Measurements from ENCODE around the gene EWSR1.

The EWSR1 gene

DNA sequence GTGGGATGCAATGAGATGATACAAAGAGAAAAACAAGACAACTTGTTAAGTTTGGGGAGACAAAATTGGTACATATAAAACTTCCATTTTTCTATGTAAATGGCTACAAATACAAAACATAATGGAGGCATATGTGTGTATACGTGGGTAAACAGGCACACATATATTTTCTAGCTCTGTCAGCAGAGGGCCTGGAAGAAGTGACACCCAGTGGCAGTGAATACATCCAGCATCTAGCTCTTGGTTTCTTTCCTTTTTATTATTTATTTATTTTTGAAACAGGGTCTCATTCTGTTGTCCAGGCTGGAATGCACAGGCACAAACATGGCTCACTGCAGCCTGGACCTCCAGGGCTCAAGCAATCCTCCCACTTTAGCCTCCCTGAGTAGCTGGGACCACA lies 52.5 kb downstream of the EWSR1 start:
- no peak for DNase-seq

DNA sequence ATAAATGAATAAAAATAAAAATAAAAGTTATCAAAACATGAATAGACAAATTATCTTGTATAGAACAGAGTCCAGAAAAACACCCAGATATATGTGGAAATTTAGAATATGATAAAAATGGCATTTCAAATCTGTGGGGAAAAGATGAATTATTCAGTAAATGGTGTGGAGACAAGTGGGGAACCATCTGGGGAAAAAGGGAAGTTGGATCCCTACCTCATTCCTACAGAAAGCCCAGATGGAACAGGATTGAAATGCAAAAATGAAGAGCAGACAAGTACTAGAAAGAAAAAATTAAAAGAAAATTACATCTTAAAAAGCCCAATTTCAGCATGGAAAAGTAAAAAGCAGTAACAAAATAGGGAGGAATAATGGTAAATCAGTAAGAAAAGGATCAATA lies 55.6 kb downstream of the EWSR1 start:
- no peak for DNase-seq

DNA sequence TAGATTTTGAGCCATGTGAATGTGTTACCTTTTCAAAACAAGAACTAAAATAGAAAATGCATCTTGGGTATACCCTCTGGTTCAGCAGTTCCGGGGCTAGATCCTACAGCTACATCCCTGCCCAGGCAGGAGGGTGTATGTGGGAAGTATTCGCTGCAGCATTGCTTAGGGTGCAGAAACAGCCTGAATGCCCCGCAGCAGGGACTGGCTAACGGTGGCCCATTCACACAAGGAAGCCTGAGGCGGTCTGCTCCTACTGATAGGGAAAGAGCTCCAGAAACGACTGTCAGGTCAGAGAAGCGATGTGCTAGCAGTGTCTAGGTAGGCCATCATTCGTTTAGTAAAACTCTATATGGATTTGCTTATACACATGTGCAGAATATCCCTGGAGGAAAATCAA lies 57.3 kb downstream of the EWSR1 start:
- DNase-seq: no peak

DNA sequence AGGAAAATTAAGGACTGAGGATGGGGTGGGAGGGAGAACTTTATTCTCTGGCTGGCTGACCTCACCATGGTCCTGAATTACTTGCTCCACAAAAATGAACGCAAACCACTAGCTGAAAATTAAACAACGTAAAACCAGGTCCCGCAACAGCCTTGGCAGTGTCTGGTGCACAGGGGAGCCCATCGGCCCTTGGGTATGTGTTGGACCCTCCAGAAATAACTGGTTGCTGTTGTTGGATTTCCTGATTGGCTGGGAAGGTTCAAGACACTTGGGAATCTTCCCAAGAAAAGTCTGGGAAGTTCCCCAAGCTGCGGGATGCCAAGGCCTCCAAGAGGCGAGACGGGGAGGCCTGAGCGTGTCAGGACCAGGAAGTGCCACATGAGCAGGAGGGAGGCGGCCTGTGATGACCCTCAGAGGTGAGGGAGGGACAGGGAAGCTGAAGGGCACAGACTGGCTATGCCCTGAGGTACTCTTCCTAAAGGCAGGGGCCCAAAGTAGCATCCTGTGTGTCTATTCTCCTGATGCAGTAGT lies 57.8 kb downstream of the EWSR1 start:
- DNase-seq: no peak

DNA sequence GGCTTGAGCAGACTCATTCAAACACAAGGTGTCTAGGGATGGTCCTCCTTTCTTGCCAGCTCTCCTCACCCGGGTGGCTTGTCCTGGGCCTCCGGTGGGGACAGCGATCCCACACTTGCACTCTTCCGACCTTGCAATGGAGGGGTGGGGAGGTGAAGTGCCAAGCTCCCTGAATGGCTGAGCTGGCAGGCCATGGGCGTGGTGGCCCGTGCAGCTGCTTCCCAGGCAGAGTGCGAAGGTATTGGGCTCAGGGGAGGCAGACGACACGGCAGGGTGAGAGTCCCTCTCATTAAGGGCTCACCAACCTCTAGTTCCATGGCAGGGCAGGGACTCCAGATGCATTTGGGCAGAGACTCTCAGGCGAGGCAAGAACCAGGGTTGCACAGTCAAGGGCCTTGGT lies 58.4 kb downstream of the EWSR1 start:
- DNase-seq: no peak

DNA sequence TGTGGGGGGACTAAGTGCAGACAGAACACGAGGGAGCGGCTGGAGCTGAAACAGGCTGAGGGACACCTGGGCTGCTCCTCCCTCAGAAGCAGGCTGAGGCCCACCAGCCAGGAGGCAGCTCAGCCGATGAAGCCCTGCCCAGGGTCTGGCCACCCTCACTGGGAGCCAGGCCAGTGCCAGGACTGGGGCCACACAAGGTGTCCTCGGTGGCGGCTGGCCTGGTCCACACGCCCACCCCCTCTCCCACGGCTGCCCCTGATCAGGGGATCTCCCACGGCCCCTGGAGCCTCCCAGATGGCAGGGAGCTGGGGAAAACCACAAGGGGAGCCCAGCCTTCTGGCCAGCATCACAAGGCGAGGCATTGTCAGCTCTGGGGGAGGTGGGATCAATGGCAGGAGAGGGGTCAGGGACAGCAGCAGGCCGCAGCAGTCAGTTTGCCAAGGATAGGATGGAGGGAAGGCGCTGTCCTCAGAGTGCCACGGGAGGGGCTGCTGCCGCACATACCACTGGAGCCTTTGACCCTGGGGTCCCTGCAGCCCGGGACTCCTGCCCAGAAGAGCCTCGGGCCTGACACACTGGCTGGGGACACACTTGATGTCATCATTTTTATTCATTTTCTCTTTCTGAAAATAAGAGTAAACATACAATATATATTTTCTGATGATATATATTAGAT lies 59.2 kb downstream of the EWSR1 start:
- no peak for DNase-seq

DNA sequence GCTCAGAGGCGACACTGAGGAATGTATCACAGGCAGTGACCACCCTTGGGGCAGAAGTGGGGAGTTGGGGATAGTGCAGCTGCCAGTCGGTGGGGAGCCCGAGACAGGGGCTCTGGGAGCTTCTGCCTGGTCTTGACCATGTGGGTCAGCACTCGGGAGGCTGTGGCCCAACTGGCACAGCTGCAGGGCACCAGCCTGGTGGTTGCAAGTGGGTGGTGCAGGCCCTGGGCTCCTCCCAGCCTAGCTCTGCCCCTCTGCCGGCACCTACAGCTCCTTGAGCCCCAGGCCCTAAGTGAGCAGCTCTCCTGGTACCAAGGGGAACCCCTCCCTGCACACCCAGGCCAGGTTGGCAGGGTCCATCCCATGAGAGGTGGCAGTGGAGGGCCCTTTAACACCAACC lies 60.0 kb downstream of the EWSR1 start:
- no peak for DNase-seq

DNA sequence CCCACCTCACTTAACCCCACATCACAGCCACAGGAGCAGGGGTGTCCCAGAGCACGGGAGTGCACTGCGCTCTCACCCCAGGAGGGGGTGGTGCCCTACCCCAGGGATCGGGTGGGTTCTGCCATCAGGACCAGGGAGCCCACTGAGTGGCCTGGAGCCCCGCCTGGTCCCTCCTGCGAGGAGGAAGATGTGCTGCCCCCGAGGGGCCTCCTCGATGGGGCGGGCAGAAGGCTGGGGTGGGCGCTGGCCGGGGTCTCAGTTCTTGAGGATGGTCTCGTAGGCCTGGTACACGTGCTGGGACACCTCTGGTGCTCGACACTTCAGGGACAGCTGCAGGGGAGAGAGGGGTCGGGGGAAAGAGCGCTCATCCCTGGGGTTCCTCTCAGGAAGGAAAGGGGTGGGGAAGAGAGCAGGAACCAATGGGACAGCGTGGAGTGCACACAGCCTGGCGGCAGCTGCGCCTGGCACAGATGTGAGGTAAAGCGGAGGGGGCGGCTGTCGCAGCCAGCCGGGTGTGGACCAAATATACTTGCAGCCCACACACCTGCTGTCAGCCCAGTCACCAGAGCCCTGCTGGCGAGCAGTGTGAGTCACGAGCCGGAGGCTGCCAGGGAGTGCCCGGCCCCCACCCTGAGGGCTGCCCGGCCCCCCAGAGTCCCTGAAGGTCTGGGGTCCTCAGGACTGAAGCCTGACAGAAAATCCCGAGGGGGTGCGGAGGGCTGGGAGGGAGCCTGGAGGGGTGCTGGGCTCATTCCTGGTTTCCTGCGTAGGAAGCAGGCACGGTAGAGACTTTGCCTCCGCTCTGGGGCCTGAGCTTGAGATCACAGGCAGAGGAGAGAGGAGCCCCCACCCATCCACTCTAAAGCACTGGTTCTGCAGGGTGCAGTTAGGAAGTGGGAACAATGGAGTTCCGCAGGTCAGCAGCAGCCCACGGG lies 60.8 kb downstream of the EWSR1 start:
- DNase-seq: no peak

DNA sequence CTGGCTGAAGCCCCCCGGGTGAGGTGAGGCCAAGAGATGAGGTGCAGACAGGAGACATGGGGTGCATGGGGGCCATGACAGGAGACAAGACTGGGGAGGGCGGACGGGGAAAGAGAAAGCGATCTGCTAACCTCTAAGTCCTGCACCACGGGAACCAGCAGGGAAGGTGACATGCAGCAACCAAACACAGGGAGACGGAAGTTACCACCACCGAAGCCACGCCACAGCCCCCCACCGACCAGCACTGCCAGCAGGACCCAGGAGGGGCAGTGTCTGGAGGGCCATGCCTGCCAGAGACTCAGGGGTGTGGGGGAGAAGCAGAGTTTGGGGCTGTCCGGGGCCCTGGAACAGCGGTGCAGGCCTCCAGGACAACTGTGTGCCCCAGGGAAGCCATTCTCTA lies 61.5 kb downstream of the EWSR1 start:
- no peak for DNase-seq

DNA sequence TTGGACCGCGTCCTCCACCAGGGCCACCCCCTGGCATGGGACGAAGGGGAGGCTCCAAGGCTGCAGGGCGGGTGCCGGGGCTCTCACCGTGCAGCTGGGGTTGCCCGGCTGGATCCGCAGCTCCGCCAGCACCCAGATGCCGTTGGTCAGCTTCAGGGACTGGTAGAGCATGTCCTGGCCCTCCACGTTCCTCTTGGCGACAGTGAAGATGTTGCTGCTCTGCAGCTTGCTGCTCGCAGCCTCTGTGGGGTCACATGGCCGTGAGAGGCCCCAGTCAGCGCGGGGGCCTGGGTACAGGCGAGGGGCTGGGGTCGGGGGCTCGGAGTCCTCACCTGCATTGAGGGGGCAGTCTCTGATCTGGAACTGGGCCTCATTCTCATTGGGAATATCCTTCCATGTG lies 62.2 kb downstream of the EWSR1 start:
- DNase-seq: no peak

DNA sequence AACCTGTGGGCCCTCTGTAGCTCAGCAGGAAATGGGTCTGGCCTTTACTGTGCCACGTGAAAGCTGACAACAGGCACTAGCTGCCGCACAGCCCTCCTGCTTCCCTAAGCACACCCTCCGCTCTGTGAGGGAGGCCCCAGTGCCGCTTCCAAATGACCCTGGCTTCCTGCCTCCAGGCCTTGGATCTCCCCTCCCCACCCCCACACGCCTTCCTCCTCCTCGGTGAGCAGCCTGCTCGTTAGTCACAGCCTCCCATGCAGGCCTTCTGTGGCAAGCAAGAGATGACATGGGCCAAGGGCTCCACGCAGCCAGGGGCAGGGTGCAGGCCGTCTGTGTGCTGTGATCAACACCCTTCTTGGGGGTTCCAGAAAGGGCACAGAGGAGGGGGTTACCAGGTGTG lies 62.7 kb downstream of the EWSR1 start:
- DNase-seq: no peak

DNA sequence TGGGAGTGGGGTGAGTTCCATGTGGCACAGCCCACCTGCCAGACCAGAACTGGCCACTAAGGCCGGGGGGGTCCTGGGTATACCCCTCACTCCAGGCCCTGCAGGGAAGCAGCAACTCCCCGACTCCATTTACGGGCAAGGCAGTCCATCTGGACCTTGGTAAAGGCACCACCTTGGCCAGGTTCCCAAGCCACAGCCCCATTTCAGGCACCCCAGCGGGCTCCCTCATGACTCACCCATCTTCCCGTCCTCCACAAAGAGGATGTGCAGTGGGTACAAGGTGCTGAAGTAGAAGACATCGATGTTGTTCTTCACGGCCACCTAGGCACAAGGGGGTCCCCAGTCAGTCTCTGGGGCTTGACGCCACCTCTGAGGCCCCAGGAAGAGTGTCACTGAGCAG lies 63.1 kb downstream of the EWSR1 start:
- DNase-seq: no peak

DNA sequence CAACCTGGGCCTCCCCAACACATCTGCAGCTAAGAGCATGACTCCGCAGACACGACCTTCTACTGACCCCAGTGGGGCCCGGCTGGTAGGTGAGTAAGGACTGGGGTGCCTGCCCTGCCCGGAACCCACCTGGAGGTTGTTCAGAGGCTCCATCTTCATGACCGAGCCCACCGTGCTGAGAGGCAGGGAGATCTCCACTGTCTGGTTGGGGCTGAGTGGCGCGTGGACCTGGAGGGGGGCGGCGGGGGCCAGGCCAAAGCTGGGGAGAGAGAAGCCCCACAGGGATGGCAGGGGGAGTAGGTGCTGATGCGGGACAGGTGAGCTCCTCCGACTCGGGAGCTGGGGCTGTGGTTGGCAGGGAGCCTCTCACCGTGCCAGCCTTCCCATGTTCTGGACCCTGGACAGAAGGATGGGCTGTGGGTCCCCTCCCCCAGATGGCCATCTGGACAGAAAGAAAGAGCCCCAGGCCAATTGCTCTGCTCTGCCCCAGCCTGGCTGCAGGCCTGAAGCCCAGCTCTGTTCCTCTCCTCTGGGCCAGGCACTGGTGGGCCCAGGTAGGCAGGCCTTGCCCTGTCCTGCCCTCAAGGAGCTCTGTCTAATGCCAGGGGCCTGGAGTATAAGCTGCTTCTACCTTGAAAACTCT lies 63.7 kb downstream of the EWSR1 start:
- DNase-seq: no peak

DNA sequence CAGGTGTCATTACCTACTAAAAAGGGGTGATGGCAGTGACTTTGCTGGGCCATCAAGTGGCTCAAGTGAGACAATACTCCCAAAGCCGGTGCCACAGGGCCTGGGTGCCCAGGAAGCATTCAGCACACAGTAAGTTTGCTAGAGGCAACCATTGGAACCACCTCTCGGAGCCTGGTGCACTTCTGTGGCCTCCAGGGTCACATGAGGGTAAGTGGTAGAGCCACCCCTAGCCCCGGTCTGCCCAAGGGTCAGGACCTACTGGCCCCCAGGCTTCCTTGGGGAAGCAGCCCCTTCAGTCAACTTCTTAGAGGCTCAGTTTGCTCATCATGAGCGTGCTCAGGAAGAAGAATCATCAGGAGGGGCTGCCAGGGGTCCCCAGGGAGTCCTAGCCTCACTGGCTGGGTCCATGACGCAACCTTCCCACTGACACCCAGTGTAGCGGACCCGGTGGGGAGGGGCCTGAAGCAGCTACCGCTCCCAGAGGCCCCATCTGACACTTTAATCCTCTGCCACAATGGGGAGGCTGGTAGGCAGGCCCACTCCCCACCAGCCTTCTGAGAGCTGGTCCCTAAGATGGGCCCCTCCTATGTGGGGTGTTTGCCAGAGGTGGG lies 64.9 kb downstream of the EWSR1 start:
- no peak for DNase-seq

DNA sequence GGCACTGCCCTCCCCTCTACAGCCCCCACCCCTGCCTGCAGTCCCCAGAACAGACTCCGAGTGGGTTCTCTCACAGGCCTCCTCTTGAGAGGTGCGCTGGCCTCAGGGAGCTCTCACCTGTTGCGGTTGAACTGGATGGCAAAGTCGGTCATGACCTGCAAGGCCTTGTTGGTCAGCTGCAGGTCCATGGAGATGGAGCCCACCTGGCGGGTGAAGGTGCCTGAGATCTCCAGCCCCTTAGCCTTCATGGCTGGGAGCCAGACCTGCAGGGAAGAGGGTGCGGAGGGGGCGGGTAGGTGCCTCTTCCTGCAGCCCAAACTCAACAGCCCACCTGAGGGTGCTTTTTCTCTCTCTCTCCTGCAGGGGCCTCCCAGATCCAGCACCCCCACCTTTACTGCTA lies 66.1 kb downstream of the EWSR1 start:
- DNase-seq: no peak

DNA sequence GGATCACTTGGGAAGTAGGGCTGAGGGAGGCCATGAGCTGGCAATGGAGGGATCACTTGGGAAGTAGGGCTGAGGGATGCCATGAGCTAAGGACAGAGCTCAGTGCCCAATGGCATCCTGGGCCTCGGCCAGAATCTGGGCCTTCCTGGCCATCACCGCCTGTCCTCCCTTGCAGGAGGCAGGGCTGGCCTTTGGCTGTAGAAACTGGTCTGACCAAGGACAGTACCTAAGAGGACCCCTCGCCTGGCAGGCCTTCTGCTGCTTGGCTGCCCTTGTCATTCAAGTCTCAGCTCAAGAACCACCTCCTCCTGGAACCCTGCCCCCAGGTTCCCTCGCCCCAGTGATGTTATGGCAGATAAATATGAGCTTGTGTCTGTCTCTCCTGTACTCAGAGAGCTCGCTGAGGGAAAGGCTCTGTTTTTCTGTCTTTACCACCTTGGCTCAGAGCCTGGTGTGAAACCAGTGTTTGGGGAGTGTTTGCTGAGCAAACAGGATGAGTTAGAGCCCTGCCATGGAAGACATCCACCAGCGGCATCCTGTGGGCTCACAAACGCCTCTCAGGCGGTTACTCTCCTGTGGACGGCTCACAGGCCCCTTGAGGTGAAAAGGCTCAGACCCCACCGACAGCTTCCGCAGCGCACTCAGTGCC lies 66.8 kb downstream of the EWSR1 start:
- no peak for DNase-seq

DNA sequence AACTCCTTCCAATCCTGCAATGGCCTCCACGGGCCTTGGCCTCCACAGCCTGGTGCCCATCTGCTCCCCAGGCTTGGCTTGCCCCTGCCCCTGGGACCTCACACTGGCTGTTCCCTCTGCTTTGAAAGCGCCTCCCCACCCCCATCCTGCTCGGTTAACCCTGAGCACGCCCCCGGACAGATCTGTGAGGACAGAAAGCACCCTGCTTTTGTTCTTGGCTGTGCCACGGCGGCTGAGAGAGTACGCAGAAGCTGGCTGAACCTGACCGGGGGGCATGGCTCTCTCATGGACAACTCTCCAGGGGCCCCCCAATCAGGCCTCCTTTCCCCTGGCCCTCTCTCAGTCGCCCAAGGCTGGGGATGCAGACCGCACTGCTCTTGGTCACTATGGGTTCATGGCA lies 67.6 kb downstream of the EWSR1 start:
- DNase-seq: no peak

DNA sequence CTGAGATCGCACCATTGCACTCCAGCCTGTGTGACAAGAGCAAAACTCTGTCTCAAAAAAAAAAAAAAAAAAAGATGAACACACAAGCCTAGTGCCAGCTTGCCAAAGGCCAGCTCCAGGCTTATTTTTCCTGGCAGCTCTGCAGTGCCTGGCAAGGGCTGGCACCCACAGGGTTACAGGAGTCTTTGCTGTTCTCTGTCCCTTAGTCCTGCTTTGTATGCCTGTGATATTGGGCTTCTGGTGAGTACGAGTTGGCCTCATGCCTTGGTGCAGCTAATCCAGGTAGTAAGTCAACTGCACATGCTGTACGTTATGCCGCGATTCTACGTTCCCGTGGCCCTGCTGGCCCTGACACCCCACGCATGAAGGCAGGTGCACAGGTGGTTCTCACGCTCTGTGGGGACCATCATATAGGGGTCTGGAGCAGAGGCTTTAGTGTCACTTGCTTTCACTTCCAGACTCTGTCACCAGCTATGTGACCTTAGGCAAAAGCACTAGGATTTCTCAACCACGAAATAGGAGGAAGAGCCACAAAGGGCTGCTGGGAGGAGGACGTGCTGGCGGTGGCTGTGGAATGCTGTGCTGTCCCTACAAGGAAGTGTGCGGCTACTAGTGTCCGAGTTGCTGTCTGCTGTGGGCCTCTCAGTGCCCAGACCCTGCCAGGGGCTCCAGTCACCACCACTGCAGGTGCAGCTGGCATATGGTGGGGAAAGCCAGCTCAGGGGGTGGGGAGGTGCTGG lies 68.9 kb downstream of the EWSR1 start:
- DNase-seq: no peak

DNA sequence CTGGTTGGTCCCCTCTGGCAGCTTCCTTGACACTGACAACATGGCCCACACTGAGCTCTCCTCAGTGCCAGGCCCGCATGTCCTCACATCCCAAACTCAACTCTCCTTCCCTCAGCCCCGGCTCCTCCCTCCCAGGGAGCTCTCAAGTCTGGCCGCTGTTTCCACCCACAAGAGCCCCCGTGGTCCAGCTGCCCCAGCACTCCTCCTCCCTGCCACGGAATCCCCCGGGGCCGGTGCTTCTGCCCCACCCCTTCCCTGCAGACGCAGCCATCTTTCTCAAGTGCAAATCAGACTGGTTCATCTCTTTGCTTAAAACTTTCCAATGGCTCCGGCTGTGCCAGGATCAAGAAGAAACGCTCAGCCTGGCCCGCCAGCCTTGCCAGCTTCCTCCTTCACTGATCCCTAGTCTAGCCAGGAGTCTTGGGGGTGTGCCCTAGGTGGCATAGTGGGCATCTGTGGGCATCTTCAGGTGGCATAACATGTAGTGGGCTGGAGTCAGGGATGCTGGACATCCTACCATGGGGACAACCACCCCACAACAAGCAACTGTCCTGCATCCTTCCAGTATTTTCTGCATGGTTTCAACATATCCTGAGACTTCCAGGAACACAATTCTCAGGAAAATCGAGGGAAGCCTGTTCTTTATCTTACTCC lies 69.7 kb downstream of the EWSR1 start:
- no peak for DNase-seq

DNA sequence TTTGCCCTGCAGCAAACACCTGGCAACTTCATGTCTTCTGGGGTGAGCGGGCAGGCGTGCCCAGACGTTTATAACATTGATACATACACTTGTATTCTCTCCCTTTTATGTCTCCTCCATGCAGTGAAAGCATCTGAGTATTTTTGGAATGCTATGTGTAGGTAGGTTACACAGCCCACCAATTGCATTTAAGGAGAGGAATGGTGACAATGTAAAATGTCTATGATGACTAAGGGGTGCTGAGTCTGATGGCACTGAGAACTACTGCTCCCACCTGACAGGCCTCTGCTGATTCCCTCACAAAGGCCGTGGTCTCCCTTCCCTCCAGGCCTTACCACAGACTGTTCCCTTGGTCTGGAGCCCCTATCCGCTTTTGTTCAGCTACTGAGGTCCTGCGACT lies 70.3 kb downstream of the EWSR1 start:
- DNase-seq: no peak

All from stimulated activated CD4-positive, alpha-beta T cell treated with anti-CD3 and anti-CD28 coated beads, Interleukin-2, amount 100 ng/mL, for 48 hours (primary cell).